Fibroblast of lung (primary cell): ENCODE results near the gene C6orf132.

Source experiments
- EZH2 ChIP-seq: IDR thresholded peaks from 2 replicates; pipeline ENCODE4 v1.5.1; 2012; ENCODE audit warnings: low read length, control low read depth, mild to moderate bottlenecking; ENCODE audit errors: missing control alignments
- TF ChIP-seq, protein P1 (sequence below), 2 donors: IDR thresholded peaks in 1 of 2; conservative IDR thresholded peaks in 1 of 2; 1 replicate in 1 of 2; 2 replicates in 1 of 2; pipeline ENCODE4 v1.5.1; 2011 to 2012; ENCODE audit warnings: low read length in 2 of 2, control low read depth in 1 of 2, inconsistent platforms in 1 of 2, low read depth in 1 of 2, mild to moderate bottlenecking in 1 of 2

DNA sequence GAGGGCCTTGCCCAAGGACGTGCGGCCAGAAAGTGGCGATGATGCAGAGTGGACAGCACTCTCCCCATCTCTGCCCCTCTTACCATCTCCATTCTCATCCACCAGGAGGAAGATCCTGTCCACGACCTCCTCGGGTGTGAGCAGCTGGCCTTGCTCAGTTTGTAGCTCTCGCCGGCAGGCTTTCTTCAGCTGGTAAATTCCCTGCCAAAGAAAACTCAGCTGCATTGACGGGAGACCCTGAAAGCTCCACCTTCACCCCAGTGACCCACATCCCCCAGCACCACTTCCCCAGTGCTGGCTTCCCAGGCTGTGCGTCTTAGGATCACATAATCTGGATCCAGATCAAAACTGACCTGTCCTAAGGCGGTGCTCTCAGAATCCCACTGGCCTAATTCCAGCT, 43.2 kb upstream of the C6orf132 start:
- TF ChIP-seq, protein P1, sequence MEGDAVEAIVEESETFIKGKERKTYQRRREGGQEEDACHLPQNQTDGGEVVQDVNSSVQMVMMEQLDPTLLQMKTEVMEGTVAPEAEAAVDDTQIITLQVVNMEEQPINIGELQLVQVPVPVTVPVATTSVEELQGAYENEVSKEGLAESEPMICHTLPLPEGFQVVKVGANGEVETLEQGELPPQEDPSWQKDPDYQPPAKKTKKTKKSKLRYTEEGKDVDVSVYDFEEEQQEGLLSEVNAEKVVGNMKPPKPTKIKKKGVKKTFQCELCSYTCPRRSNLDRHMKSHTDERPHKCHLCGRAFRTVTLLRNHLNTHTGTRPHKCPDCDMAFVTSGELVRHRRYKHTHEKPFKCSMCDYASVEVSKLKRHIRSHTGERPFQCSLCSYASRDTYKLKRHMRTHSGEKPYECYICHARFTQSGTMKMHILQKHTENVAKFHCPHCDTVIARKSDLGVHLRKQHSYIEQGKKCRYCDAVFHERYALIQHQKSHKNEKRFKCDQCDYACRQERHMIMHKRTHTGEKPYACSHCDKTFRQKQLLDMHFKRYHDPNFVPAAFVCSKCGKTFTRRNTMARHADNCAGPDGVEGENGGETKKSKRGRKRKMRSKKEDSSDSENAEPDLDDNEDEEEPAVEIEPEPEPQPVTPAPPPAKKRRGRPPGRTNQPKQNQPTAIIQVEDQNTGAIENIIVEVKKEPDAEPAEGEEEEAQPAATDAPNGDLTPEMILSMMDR (conservative IDR thresholded peaks at IDR 0.05 in 1 of 2, IDR thresholded peaks at IDR 0.05 in 1 of 2; ENCODE audit: low read depth in 1 of 2, low read length in 2 of 2) = no peak
- no peak for TF ChIP-seq EZH2
